ENCODE results near the gene SLC6A3.
A peak's percentile ranks its signal among the peaks of the same experiment; 100 is the strongest.
"Not testable (repeated sequence)": the region's sequence is repeated elsewhere in the genome, so short reads cannot be mapped to it uniquely, and the experiment has no call there.

SLC6A3 gene

GRCh38 chr5:1464096-1464446 is 18.8 kb upstream of the SLC6A3 start:
- no peak for DNase-seq (ENCODE audit: low spot score)

GRCh38 chr5:1463326-1464095 is 18.3 kb upstream of the SLC6A3 start:
- DNase-seq (ENCODE audit: low spot score) = no peak

GRCh38 chr5:1462358-1462757 is 17.1 kb upstream of the SLC6A3 start:
- DNase-seq (ENCODE audit: low spot score) = no peak

- DNase-seq (ENCODE audit: low spot score) = no peak
These were observed 16.2 kb upstream of the SLC6A3 start for GRCh38 chr5:1461396-1461795.

- DNase-seq (ENCODE audit: low spot score) = no peak
These were observed 14.9 kb upstream of the SLC6A3 start for GRCh38 chr5:1460054-1460682.

GRCh38 chr5:1459435-1459834 is 14.2 kb upstream of the SLC6A3 start:
- DNase-seq (ENCODE audit: low spot score) = not testable (repeated sequence)

- DNase-seq (ENCODE audit: low spot score) = not testable (repeated sequence)
These were observed 11.1 kb upstream of the SLC6A3 start for GRCh38 chr5:1456110-1456881.

- DNase-seq (ENCODE audit: low spot score) = no peak
These were observed 8.4 kb upstream of the SLC6A3 start for GRCh38 chr5:1453613-1454012.

GRCh38 chr5:1449081-1449630 is 3.9 kb upstream of the SLC6A3 start:
- no peak for DNase-seq (ENCODE audit: low spot score)

GRCh38 chr5:1448511-1449011 is 3.3 kb upstream of the SLC6A3 start:
- DNase-seq (ENCODE audit: low spot score) = no peak

- DNase-seq (ENCODE audit: low spot score) = peak; percentile 90
These were observed 2.6 kb upstream of the SLC6A3 start for GRCh38 chr5:1447671-1448361.

GRCh38 chr5:1446602-1447343 is 1.5 kb upstream of the SLC6A3 start:
- no peak for DNase-seq (ENCODE audit: low spot score)

- DNase-seq (ENCODE audit: low spot score) = no peak
These were observed 705 bp upstream of the SLC6A3 start for GRCh38 chr5:1445689-1446601.

GRCh38 chr5:1444361-1445189 is 665 bp downstream of the SLC6A3 start:
- no peak for DNase-seq (ENCODE audit: low spot score)

- no peak for DNase-seq (ENCODE audit: low spot score)
These were observed 1.3 kb downstream of the SLC6A3 start for GRCh38 chr5:1443991-1444360.

GRCh38 chr5:1443171-1443570 is 2.1 kb downstream of the SLC6A3 start:
- DNase-seq (ENCODE audit: low spot score) = no peak

GRCh38 chr5:1442222-1443145 is 2.8 kb downstream of the SLC6A3 start:
- no peak for DNase-seq (ENCODE audit: low spot score)

Measured in SW480 (cell line).